K562 (cell line): ENCODE data around the gene IL17RA. TPM values are rescaled to one million over a fixed set of nuclear protein-coding genes. Genes with fewer than 3 reads are reported as not detected.

Experiments
- ATAC-seq: fragments of 200-7000 bp; cut with Tn5 transposase; 3 replicates; pipeline ENCODE4 v1.9.1; 2020; ENCODE audit warnings: moderate library complexity
- BruUV-seq: library from RNA; stranded (reverse); fragments of 400-500 nt; replicated peaks from 2 replicates; lab custom pipeline; 2021; lab: Mats Ljungman, UMichigan
- CTCF ChIA-PET: fragments of 300-600 bp; formaldehyde crosslinking; extraction: SDS; loops from one replicate; lab custom pipeline; 2021; ENCODE audit warnings: low intra/inter-chr PET ratio; lab: Yijun Ruan, JAX
- POLR2A ChIA-PET: fragments of 300-600, 350-650 bp; sonication (Branson Sonifier 250); formaldehyde crosslinking; extraction: SDS; loops from one replicate; lab custom pipeline; 2021; ENCODE audit warnings: antibody characterized with exemption, inconsistent platforms; lab: Yijun Ruan, JAX
- DNase-seq, 4 experiments: peaks; one replicate each; pipeline versions ENCODE4 v3.0.0 to v3.0.0-alpha.2; 2011 to 2018; ENCODE audit warnings: low spot score in 3 of 4, mixed read lengths in 3 of 4; ENCODE audit errors: extremely low read depth in 1 of 4
- FAIRE-seq: peaks from 2 replicates; lab custom pipeline; 2011; peaks lifted over from hg19 to GRCh38; lab: Jason Lieb, UNC
- H2AFZ ChIP-seq: 2 replicates; pipeline ENCODE4 v1.6.0; 2011; ENCODE audit warnings: low read depth, low read length, control low read depth, inconsistent platforms
- H3K27ac ChIP-seq: fragments of 200-600 bp; 3 replicates; pipeline ENCODE4 v1.8.0; 2011; ENCODE audit warnings: low read depth, mild to moderate bottlenecking, control low read depth, inconsistent platforms, low read length, moderate library complexity, mixed read lengths; ENCODE audit errors: extremely low read depth
- H3K27me3 ChIP-seq, 2 experiments: fragments of 300-600 bp in 1 of 2; 2 replicates in 1 of 2; 3 replicates in 1 of 2; pipeline versions ENCODE4 v1.6.0 to v1.8.0; 2011; ENCODE audit warnings: inconsistent platforms in 2 of 2, low read length in 2 of 2, mild to moderate bottlenecking in 1 of 2, mixed read lengths in 1 of 2, moderate library complexity in 1 of 2; ENCODE audit not compliant: control insufficient read depth in 2 of 2, insufficient read depth in 2 of 2
- H3K36me3 ChIP-seq: fragments of 300-600 bp; 3 replicates; pipeline ENCODE4 v1.8.0; 2011; ENCODE audit warnings: mild to moderate bottlenecking, low read length, inconsistent platforms; ENCODE audit not compliant: control insufficient read depth, insufficient read depth
- H3K4me1 ChIP-seq, 2 experiments: fragments of 200-600 bp in 1 of 2; replicated peaks in 1 of 2; 2 replicates in 1 of 2; 3 replicates in 1 of 2; pipeline versions ENCODE4 v1.5.1 to v1.8.0; 2011; ENCODE audit warnings: inconsistent platforms in 2 of 2, low read length in 2 of 2, mild to moderate bottlenecking in 1 of 2, mixed read lengths in 1 of 2, moderate library complexity in 1 of 2; ENCODE audit not compliant: control insufficient read depth in 2 of 2, insufficient read depth in 2 of 2
- H3K4me2 ChIP-seq: 2 replicates; pipeline ENCODE4 v1.6.1; 2011; ENCODE audit warnings: low read length, control low read depth, inconsistent platforms, mixed read lengths; ENCODE audit not compliant: insufficient read depth
- H3K4me3 ChIP-seq: fragments of 200-600 bp; sonication (generic), shearing (Covaris generic); 2 replicates; pipeline ENCODE4 v1.5.1; 2016; ENCODE audit warnings: control low read depth, inconsistent platforms
- H3K79me2 ChIP-seq: fragments of 200-600 bp; 3 replicates; pipeline ENCODE4 v1.8.0; 2011; ENCODE audit warnings: low read length, inconsistent platforms; ENCODE audit not compliant: control insufficient read depth, insufficient read depth
- H3K9ac ChIP-seq, 2 experiments: 2 replicates each; pipeline versions ENCODE4 v1.6.0 to v1.6.1; 2011; ENCODE audit warnings: low read depth in 2 of 2, low read length in 2 of 2, control low read depth in 1 of 2, inconsistent platforms in 1 of 2, mild to moderate bottlenecking in 1 of 2, mixed read lengths in 1 of 2; ENCODE audit not compliant: insufficient read depth in 1 of 2
- H3K9me1 ChIP-seq: one replicate; pipeline ENCODE4 v1.6.0; 2011; ENCODE audit warnings: inconsistent platforms, mild to moderate bottlenecking, low read length, moderate library complexity; ENCODE audit not compliant: control insufficient read depth, insufficient read depth
- H3K9me3 ChIP-seq: replicated peaks from 2 replicates; pipeline ENCODE4 v1.5.1; 2011; ENCODE audit warnings: low read depth, low read length, inconsistent platforms; ENCODE audit not compliant: control insufficient read depth, insufficient read depth
- H4K20me1 ChIP-seq: replicated peaks from 2 replicates; pipeline ENCODE4 v1.6.1; 2011; ENCODE audit warnings: low read length, inconsistent platforms, mixed read lengths; ENCODE audit not compliant: control insufficient read depth, insufficient read depth
- SRSF7 ChIP-seq: fragments of 200-400 bp; formaldehyde crosslinking; optimal IDR thresholded peaks from 2 replicates; pipeline ENCODE3; 2017; ENCODE audit warnings: mild to moderate bottlenecking, low read depth, low read length
- TFAM ChIP-seq: fragments of 250-450 bp; sonication (Bioruptor Pico); conservative IDR thresholded peaks from 2 replicates; pipeline ENCODE4 v1.5.0; 2021; ENCODE audit warnings: mild to moderate bottlenecking, moderate library complexity
- ZFP36 ChIP-seq: fragments of 150-350 bp; IDR thresholded peaks from 2 replicates; pipeline ENCODE4 v1.6.1; 2018; ENCODE audit warnings: low read length, low read depth; ENCODE audit not compliant: partially characterized antibody
- WGBS: fragments of 100-300 bp; shearing (Covaris generic); methylation state at CpG from one replicate; pipeline ENCODE4 v1.1.6; 2016; ENCODE audit warnings: low coverage, mixed read lengths; ENCODE audit not compliant: insufficient coverage; ENCODE audit errors: missing lambda C conversion rate; 5-methylcytosine and 5-hydroxymethylcytosine counted together
- in situ Hi-C: fragments of 300-500 bp; cut with MboI; formaldehyde crosslinking; loops from 4 replicates; pipeline ENCODE4 v1.15.0; 2018; ENCODE audit warnings: inconsistent platforms, mixed read lengths
- intact Hi-C: fragments of 100-400 bp; cut with micrococcal nuclease; formaldehyde crosslinking; loops from 2 replicates; pipeline ENCODE4 v1.14.2; 2022
- polyA plus RNA-seq, 8 experiments: library from polyadenylated mRNA; depleted of rRNA in 4 of 8; stranded (reverse) in 5 of 8; unstranded in 3 of 8; fragments of >200 nt; fragmentation: Nextera tagmentation in 2 of 8; fragmentation: Illumina TruSeq in 1 of 8; extraction: Ambion mirVana in 2 of 8; extraction: Trizol in 1 of 8; gene quantifications; 2 replicates each; pipeline versions ENCODE4 v1.2.1 to v1.2.3, GENCODE V29; 2011 to 2014; ENCODE audit warnings: inconsistent platforms in 1 of 8, missing spikeins in 1 of 8
- total RNA-seq, 7 experiments: library from RNA; depleted of rRNA in 6 of 7; stranded (reverse); fragments of >200 nt in 6 of 7; fragmentation: Illumina TruSeq in 2 of 7; extraction: Trizol in 2 of 7; gene quantifications; 2 replicates each; pipeline versions ENCODE4 v1.2.1 to v1.2.3, GENCODE V29; 2011 to 2021; ENCODE audit warnings: low replicate concordance in 1 of 7
- TF ChIP-seq, protein P1 (sequence below): sonication (generic); formaldehyde crosslinking; IDR thresholded peaks from 2 replicates; pipeline ENCODE4 v1.8.0; 2022; ENCODE audit warnings: mild to moderate bottlenecking, missing genetic modification reagents, borderline replicate concordance
- TF ChIP-seq, protein P2 (sequence below): sonication (generic); formaldehyde crosslinking; IDR thresholded peaks from 2 replicates; pipeline ENCODE4 v1.8.0; 2023; ENCODE audit warnings: missing genetic modification reagents, mild to moderate bottlenecking, borderline replicate concordance

Gene IL17RA
- total and polyA plus RNA-seq, 9 of the 15 experiments (the other 6 are each of a cell fraction or from before 2014, with no cell fraction given), result 0.17 to 11.8 (median 3.7) TPM

DNA sequence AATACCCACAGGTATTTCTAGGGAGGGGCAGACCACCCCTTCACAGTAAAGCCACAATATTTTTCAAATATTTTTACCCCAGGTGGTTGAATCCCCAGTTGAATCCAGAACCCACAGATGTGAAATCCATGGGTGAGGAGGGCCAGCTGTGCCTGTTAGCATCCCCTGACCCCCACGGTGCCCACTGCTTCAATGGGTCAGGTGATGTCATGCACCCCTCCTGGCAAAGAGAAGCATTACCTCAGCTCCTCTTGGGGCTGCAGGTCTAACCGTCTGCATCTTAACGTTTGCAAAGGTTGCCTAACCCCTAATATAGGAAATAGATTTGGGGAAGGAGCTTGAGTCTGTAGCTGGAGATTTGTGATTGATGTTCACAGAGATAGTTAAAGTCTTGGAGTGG lies 24.7 kb upstream of the IL17RA start:
- POLR2A ChIA-PET, result interaction anchor here (0.7 kb wide), 1 partner anchor 37 kb away, joined by 3 read pairs; no protein-coding TSS in a partner anchor

More for the DNA sequence above, 24.7 kb upstream of the IL17RA start:
- Histone ChIP-seq H3K4me3 (no peak overlapping the region), H2AFZ (no peak overlapping the region), H3K79me2 (no peaks in the 10 kb centered on the region), H3K36me3 (peaks cover 43% of the 10 kb centered on the region; the same call in 2 of the 3 replicates), H3K4me2 (no peak overlapping the region), H3K27ac (no peak overlapping the region), H3K4me1 (no peaks in the 10 kb centered on the region; a peak in 1 of 5 replicates), H3K9me1 (no peaks in the 10 kb centered on the region), H3K9me3 (no peaks in the 10 kb centered on the region), H4K20me1 (peaks cover 19% of the 10 kb centered on the region), H3K27me3 (no peaks in the 10 kb centered on the region), H3K9ac (no peak overlapping the region)
- in situ Hi-C loops (no loop called here), intact Hi-C loops (no loop called here)
- CTCF ChIA-PET, result no interaction called here
- WGBS, result 51% methylated on average over 3 of the region's 3 CpGs
- no peak for ATAC-seq
- FAIRE-seq, result no peak
- no TSS peak for BruUV-seq
- DNase-seq, result no peak
- TF ChIP-seq, protein P1, sequence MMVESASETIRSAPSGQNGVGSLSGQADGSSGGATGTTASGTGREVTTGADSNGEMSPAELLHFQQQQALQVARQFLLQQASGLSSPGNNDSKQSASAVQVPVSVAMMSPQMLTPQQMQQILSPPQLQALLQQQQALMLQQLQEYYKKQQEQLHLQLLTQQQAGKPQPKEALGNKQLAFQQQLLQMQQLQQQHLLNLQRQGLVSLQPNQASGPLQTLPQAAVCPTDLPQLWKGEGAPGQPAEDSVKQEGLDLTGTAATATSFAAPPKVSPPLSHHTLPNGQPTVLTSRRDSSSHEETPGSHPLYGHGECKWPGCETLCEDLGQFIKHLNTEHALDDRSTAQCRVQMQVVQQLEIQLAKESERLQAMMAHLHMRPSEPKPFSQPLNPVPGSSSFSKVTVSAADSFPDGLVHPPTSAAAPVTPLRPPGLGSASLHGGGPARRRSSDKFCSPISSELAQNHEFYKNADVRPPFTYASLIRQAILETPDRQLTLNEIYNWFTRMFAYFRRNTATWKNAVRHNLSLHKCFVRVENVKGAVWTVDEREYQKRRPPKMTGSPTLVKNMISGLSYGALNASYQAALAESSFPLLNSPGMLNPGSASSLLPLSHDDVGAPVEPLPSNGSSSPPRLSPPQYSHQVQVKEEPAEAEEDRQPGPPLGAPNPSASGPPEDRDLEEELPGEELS (CRISPR knock-in tag), result no peak
- TF ChIP-seq, protein P2, sequence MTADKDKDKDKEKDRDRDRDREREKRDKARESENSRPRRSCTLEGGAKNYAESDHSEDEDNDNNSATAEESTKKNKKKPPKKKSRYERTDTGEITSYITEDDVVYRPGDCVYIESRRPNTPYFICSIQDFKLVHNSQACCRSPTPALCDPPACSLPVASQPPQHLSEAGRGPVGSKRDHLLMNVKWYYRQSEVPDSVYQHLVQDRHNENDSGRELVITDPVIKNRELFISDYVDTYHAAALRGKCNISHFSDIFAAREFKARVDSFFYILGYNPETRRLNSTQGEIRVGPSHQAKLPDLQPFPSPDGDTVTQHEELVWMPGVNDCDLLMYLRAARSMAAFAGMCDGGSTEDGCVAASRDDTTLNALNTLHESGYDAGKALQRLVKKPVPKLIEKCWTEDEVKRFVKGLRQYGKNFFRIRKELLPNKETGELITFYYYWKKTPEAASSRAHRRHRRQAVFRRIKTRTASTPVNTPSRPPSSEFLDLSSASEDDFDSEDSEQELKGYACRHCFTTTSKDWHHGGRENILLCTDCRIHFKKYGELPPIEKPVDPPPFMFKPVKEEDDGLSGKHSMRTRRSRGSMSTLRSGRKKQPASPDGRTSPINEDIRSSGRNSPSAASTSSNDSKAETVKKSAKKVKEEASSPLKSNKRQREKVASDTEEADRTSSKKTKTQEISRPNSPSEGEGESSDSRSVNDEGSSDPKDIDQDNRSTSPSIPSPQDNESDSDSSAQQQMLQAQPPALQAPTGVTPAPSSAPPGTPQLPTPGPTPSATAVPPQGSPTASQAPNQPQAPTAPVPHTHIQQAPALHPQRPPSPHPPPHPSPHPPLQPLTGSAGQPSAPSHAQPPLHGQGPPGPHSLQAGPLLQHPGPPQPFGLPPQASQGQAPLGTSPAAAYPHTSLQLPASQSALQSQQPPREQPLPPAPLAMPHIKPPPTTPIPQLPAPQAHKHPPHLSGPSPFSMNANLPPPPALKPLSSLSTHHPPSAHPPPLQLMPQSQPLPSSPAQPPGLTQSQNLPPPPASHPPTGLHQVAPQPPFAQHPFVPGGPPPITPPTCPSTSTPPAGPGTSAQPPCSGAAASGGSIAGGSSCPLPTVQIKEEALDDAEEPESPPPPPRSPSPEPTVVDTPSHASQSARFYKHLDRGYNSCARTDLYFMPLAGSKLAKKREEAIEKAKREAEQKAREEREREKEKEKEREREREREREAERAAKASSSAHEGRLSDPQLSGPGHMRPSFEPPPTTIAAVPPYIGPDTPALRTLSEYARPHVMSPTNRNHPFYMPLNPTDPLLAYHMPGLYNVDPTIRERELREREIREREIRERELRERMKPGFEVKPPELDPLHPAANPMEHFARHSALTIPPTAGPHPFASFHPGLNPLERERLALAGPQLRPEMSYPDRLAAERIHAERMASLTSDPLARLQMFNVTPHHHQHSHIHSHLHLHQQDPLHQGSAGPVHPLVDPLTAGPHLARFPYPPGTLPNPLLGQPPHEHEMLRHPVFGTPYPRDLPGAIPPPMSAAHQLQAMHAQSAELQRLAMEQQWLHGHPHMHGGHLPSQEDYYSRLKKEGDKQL (CRISPR knock-in tag), result no peak
- TF ChIP-seq SRSF7 (no peak), ZFP36 (no peak), TFAM (no peak)
